ENCODE results near the gene C3.

Gene C3

DNA sequence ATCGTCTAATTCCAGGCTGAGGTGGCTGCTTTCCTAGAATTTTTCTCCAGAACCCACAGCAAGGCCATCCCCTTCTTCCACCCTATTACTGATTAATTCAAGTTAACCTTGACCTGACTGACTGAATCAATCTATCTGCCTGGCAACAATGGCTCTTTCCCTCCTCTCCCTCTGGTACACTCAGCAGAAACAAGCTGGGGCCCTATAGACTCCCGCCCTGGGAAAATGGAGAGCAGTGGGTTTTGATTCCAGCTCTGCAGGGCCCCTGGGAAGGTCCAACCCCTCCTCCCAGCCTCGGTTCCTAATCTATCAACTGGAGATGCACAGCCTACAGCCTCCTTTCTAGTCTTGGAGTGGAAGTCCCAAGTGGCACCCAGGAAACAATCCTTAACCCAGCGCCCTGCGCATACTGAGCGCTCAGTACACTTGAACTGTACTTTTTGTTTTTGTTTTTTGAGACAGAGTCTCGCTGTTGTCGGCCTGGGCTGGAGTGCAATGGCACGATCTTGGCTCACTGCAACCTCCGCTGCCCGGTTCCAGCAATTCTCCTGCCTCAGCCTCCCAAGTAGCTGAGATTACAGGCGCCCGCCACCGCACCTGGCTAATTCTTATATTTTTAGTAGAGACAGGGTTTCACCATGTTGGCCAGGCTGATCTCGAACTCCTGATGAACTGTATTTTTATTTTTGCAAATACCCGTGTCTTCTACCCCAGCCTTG, 5.2 kb upstream of the C3 start:
- ATAC-seq (ENCODE audit: low read depth) (no peak), DNase-seq (ENCODE audit: low spot score) (no peak)
- Histone ChIP-seq H3K27ac (ENCODE audit: poor library complexity, severe bottlenecking) (no peak overlapping the region), H3K4me3 (ENCODE audit: severe bottlenecking) (no peak overlapping the region), H3K27me3 (ENCODE audit: insufficient read depth, poor library complexity, severe bottlenecking) (no peaks in the 10 kb centered on the region), H3K4me1 (ENCODE audit: insufficient read depth, poor library complexity, severe bottlenecking) (peaks cover 19% of the 10 kb centered on the region), H3K9me3 (ENCODE audit: severe bottlenecking) (no peaks in the 10 kb centered on the region), H3K36me3 (ENCODE audit: low read depth) (no peaks in the 10 kb centered on the region; the same call in 1 of the 2 replicates)
- TF ChIP-seq, protein P1, sequence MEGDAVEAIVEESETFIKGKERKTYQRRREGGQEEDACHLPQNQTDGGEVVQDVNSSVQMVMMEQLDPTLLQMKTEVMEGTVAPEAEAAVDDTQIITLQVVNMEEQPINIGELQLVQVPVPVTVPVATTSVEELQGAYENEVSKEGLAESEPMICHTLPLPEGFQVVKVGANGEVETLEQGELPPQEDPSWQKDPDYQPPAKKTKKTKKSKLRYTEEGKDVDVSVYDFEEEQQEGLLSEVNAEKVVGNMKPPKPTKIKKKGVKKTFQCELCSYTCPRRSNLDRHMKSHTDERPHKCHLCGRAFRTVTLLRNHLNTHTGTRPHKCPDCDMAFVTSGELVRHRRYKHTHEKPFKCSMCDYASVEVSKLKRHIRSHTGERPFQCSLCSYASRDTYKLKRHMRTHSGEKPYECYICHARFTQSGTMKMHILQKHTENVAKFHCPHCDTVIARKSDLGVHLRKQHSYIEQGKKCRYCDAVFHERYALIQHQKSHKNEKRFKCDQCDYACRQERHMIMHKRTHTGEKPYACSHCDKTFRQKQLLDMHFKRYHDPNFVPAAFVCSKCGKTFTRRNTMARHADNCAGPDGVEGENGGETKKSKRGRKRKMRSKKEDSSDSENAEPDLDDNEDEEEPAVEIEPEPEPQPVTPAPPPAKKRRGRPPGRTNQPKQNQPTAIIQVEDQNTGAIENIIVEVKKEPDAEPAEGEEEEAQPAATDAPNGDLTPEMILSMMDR (IDR thresholded peaks at IDR 0.05; ENCODE audit: poor library complexity, severe bottlenecking) = no peak

DNA sequence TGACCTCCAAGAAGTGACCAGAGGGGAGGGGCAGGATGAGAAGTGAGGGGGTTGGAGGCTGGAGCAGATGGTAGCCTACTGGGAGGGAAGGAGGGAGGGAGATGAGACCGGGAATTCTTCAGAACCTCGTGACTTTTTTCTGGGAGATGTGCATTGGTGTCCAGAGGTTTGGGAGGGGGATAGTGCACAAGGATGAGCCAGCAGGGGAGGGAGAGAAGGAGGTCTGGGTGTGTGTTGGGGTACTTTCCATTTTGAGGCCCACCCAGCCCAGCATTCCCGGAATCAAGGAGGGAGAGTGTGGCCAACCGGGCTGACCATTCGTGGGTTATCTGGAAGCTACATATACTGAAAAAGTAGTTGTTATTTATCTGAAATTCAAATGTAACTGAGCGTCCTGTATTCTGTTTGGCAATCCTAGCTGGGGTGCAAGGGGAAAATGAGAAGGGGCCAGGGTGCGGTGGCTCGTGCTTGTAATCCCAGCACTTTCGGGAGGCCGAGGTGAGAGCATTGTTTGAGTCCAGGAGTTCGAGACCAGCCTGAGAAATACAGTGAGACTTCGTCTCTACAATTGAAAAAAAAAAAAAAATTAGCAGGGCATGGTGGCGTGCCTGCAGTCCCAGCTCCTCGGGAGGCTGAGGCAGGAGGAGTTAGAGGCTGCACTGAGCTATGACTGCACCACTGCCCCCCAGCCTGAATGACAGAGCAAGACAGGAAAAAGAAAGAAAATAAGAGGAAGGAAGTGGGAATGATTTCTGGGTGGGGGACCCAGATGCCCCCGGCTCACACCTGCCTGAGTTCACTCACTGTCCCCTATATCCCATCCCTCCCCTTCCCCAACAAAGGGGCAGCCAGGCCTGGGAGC, 4.4 kb upstream of the C3 start:
- no peaks in the 10 kb centered on the region for H3K9me3 ChIP-seq (ENCODE audit: severe bottlenecking)
- TF ChIP-seq, protein P1 (IDR thresholded peaks at IDR 0.05; ENCODE audit: poor library complexity, severe bottlenecking) = no peak
- H3K4me3 ChIP-seq (ENCODE audit: severe bottlenecking) = no peak overlapping the region
- peaks cover 23% of the 10 kb centered on the region for H3K4me1 ChIP-seq (ENCODE audit: insufficient read depth, poor library complexity, severe bottlenecking)
- ATAC-seq (ENCODE audit: low read depth) = no peak
- DNase-seq (ENCODE audit: low spot score) = no peak
- H3K27ac ChIP-seq (ENCODE audit: poor library complexity, severe bottlenecking) = no peak overlapping the region
- no peaks in the 10 kb centered on the region; the same call in 1 of the 2 replicates for H3K36me3 ChIP-seq (ENCODE audit: low read depth)
- no peaks in the 10 kb centered on the region for H3K27me3 ChIP-seq (ENCODE audit: insufficient read depth, poor library complexity, severe bottlenecking)

DNA sequence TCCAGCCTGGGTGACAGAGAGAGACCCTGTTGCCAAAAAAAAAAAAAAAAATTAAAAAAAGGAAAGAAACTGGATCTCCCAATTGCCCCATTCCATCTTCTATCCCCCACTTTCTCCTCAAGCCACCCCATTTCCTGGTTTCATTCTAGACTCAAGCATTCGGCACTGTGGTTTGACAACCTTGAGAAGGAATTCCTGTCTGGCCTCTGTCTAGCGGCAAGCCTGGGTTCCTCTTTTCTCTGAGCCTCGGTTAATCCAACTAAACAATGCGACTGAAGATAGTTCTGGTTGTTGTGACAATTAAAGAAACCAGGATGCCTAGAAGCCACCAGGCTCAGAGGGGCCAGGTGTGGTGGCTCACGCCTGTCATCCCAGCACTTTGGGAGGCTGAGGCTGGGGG, 3.3 kb upstream of the C3 start:
- no peak for ATAC-seq (ENCODE audit: low read depth)
- Histone ChIP-seq H3K4me3 (ENCODE audit: severe bottlenecking) (no peak overlapping the region), H3K9me3 (ENCODE audit: severe bottlenecking) (no peaks in the 10 kb centered on the region), H3K27me3 (ENCODE audit: insufficient read depth, poor library complexity, severe bottlenecking) (no peaks in the 10 kb centered on the region), H3K27ac (ENCODE audit: poor library complexity, severe bottlenecking) (peak overlapping the region; percentile 52), H3K36me3 (ENCODE audit: low read depth) (no peaks in the 10 kb centered on the region), H3K4me1 (ENCODE audit: insufficient read depth, poor library complexity, severe bottlenecking) (peaks cover 23% of the 10 kb centered on the region)
- TF ChIP-seq, protein P1 (IDR thresholded peaks at IDR 0.05; ENCODE audit: poor library complexity, severe bottlenecking) = no peak
- DNase-seq (ENCODE audit: low spot score) = no peak

DNA sequence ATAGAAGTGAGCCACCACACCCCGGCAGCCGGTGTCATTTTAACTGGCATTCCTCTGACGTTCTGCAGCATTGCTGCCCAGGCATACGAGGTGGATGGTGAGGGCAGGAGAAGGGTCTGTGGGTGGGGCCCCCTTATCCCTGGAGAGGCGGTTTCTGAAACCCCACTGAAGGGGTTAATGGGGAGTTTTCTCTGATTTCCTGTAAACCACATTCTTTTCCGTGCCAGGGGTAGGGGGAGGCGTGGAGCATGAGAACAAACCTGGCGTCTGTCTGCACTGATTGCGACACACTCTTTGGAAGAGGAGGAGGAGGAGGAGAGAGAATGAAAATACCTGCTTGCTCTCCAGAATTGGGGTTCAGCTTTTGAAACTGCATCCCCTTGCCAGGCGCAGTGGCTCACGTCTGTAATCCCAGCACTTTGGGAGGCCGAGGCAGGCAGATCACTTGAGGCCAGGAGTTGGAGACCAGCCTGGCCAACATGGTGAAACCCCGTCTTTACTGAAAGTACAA, 2.7 kb upstream of the C3 start:
- TF ChIP-seq, protein P1 (IDR thresholded peaks at IDR 0.05; ENCODE audit: poor library complexity, severe bottlenecking) = no peak
- H3K9me3 ChIP-seq (ENCODE audit: severe bottlenecking) = no peaks in the 10 kb centered on the region
- H3K27me3 ChIP-seq (ENCODE audit: insufficient read depth, poor library complexity, severe bottlenecking) = no peaks in the 10 kb centered on the region
- peak overlapping the region; percentile 52 for H3K27ac ChIP-seq (ENCODE audit: poor library complexity, severe bottlenecking)
- peak; percentile 25; the same call in 1 of the 3 replicates for ATAC-seq (ENCODE audit: low read depth)
- peaks cover 23% of the 10 kb centered on the region for H3K4me1 ChIP-seq (ENCODE audit: insufficient read depth, poor library complexity, severe bottlenecking)
- H3K4me3 ChIP-seq (ENCODE audit: severe bottlenecking) = no peak overlapping the region
- peaks cover 3% of the 10 kb centered on the region; the same call in 1 of the 2 replicates for H3K36me3 ChIP-seq (ENCODE audit: low read depth)
- no peak for DNase-seq (ENCODE audit: low spot score)

Data from RWPE2 (cell line).